Mesothelial cell of epicardium (in vitro differentiated cells): ENCODE measurements around the gene GALNT11. TPM values are rescaled to one million over a fixed set of nuclear protein-coding genes. Genes with fewer than 3 reads are reported as not detected.

Experiments
- DNase-seq, 2 experiments: peaks; one replicate each; pipeline ENCODE4 v3.0.0; 2021; ENCODE audit warnings: low spot score in 2 of 2; ENCODE audit not compliant: unreplicated experiment in 2 of 2
- H3K27ac Mint-ChIP-seq: 2 replicates; pipeline ENCODE4 v1.8.0; 2021; ENCODE audit warnings: mixed read lengths
- H3K27me3 Mint-ChIP-seq: 2 replicates; pipeline ENCODE4 v1.8.0; 2021; ENCODE audit warnings: low read depth, mixed read lengths
- H3K36me3 Mint-ChIP-seq: 2 replicates; pipeline ENCODE4 v1.8.0; 2021; ENCODE audit warnings: mixed read lengths
- H3K4me1 Mint-ChIP-seq: 2 replicates; pipeline ENCODE4 v1.8.0; 2021; ENCODE audit warnings: mixed read lengths
- H3K4me3 Mint-ChIP-seq: 2 replicates; pipeline ENCODE4 v1.8.0; 2021; ENCODE audit warnings: mild to moderate bottlenecking, moderate library complexity, mixed read lengths
- H3K9me3 Mint-ChIP-seq: 2 replicates; pipeline ENCODE4 v1.8.0; 2021; ENCODE audit warnings: mixed read lengths
- total RNA-seq: library from RNA; stranded (reverse); gene quantifications from 3 replicates; pipeline ENCODE4 v1.2.1, GENCODE V29; 2021
- TF ChIP-seq, protein P1 (sequence below): fragments of 200-600 bp; sonication (generic); IDR thresholded peaks from one replicate; pipeline ENCODE4 v1.5.0; 2021; ENCODE audit warnings: antibody characterized with exemption; ENCODE audit not compliant: unreplicated experiment

The GALNT11 gene
- total RNA-seq, 1 donor from 2014 or later = 37.9 TPM

DNA sequence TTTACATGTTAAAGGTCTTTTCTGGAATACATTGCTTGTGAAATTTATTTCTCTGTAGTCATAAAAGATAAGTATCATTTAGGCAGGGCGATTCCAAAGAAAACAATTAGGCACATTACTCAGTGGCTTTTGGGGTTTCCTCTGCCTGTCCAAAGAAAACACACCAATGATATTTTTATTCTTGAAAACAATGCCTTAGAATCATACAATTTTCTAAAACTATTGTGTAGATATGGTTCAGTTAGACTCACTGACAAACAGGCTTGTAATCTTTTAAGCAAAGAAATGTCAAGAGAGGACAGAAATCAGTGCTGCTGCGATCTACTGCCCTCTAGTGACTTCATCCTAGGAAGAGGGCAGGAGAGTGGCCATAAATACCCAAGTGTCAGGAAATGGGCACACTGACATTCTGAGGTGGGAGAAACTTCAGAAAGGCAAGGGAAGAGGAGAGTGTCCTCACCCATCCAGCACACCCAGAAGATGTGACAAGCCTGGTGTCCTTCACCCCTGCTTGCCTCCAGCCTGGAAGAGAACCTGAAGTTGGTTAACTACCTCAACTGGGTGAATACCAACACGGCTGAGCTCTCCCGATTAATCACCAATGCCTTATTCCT lies 120.5 kb downstream of the GALNT11 start:
- H3K9me3 Mint-ChIP-seq = no peaks in the 10 kb centered on the region
- peaks cover 54% of the 10 kb centered on the region for H3K36me3 Mint-ChIP-seq
- H3K4me3 Mint-ChIP-seq = no peak overlapping the region
- H3K27me3 Mint-ChIP-seq = no peaks in the 10 kb centered on the region
- H3K4me1 Mint-ChIP-seq = peaks cover 10% of the 10 kb centered on the region
- TF ChIP-seq, protein P1, sequence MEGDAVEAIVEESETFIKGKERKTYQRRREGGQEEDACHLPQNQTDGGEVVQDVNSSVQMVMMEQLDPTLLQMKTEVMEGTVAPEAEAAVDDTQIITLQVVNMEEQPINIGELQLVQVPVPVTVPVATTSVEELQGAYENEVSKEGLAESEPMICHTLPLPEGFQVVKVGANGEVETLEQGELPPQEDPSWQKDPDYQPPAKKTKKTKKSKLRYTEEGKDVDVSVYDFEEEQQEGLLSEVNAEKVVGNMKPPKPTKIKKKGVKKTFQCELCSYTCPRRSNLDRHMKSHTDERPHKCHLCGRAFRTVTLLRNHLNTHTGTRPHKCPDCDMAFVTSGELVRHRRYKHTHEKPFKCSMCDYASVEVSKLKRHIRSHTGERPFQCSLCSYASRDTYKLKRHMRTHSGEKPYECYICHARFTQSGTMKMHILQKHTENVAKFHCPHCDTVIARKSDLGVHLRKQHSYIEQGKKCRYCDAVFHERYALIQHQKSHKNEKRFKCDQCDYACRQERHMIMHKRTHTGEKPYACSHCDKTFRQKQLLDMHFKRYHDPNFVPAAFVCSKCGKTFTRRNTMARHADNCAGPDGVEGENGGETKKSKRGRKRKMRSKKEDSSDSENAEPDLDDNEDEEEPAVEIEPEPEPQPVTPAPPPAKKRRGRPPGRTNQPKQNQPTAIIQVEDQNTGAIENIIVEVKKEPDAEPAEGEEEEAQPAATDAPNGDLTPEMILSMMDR = no peak
- DNase-seq = no peak
- H3K27ac Mint-ChIP-seq = no peak overlapping the region

DNA sequence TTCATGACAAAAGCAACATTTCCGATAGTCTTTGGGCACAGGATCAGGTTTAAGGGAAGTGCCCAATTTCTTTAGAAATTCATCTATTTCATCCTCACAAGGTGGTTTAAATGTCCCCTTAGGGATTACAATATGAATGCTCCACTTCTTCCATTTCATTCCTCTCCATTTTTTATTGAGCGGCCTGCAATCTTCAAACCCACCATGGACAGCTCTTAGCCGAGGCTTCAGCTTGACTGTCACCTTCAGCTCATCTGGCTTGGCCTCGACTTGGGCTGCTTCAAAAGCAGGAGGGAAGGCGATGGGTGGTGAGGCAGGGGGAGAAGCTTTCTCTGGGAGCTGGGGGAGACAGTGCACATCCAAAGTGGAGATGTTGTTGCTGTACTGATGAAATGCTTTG lies 123.2 kb downstream of the GALNT11 start:
- peaks cover 61% of the 10 kb centered on the region for H3K36me3 Mint-ChIP-seq
- no peak for DNase-seq
- no peaks in the 10 kb centered on the region for H3K4me1 Mint-ChIP-seq
- H3K4me3 Mint-ChIP-seq = no peak overlapping the region
- H3K9me3 Mint-ChIP-seq = no peaks in the 10 kb centered on the region
- TF ChIP-seq, protein P1 = no peak
- H3K27ac Mint-ChIP-seq = no peak overlapping the region
- H3K27me3 Mint-ChIP-seq = no peaks in the 10 kb centered on the region

DNA sequence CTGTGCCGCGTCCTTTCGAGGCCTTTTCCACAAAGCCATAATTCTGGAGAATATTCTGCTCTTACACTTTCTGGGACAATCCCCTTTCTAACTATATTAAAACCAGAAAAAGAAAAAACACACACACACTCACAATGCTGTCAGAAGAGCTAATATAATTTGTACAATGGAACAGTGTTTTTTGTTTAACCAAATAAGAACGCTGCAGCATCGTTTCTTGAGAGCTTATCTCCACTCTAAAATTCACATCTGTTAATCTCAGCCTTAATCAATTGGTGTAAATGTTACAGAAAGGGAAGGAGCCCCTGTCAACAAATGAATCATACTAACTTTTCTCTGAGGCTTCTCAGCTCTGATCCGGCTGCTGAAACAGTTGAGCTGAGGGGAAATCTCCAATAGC lies 123.9 kb downstream of the GALNT11 start:
- H3K27me3 Mint-ChIP-seq = no peaks in the 10 kb centered on the region
- peaks cover 65% of the 10 kb centered on the region for H3K36me3 Mint-ChIP-seq
- TF ChIP-seq, protein P1 = no peak
- no peak overlapping the region for H3K4me3 Mint-ChIP-seq
- no peaks in the 10 kb centered on the region for H3K4me1 Mint-ChIP-seq
- no peak for DNase-seq
- H3K27ac Mint-ChIP-seq = peak overlapping the region; percentile 43
- H3K9me3 Mint-ChIP-seq = no peaks in the 10 kb centered on the region

DNA sequence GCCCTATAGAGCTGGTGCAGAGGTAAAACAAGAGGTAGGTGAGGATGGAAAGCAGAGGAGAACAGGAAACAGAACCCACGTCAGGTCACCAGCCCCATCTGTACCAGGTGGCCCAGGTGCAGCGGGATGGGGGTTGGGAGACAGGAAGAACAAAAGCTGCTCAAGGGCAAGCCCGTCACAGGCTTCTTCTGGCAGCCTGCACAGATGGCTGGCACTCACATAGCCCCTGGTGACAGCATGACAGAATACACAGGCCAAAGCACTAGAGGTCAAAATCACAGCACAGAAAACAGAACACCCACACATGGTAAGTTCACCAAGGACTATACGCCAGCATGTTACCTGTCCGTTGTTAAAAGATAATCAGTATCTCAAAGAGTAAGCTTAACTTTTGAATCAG lies 126.8 kb downstream of the GALNT11 start:
- TF ChIP-seq, protein P1 = no peak
- Mint-ChIP-seq H3K4me1 (no peaks in the 10 kb centered on the region), H3K9me3 (no peaks in the 10 kb centered on the region), H3K4me3 (no peak overlapping the region), H3K36me3 (peaks cover 69% of the 10 kb centered on the region), H3K27ac (no peak overlapping the region), H3K27me3 (no peaks in the 10 kb centered on the region)
- DNase-seq = no peak

DNA sequence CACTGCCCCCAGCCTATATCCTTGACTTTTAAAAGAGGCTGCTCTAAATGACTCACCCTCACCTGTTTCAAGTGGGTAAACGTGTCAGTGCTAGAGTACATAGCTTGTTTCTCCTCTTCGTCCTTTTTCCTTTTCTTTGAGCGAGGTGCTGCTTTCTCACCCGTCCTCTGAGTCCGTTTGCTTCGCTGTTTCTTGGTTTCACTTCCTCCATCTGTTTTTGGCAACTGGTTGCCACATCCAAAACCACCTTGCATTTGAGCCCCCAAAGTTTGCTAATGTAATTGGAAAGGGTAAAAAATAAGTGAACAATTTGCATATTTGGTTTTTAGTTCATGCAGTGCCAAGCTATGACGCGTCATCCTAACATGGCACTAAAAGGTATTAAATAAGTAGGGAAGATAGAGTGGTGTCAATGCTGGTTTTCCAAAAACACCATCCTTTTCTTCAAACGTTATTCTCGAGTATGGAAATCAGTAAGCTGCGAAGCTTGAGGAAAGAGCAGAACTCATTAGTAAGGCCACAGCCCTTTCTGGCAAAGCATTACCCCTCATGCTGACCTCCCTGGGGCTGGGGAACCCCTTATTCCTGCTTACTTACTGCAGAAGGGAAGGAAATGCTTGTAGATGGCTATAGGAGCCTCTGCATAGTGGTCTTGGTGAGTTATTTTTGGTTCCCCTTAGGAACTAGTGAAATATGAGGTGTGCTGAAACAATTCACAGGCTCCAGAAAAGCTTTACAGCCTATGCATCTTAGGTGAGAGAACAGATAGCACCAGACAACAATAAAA lies 133.5 kb downstream of the GALNT11 start:
- Mint-ChIP-seq H3K9me3 (no peaks in the 10 kb centered on the region), H3K27me3 (no peaks in the 10 kb centered on the region), H3K36me3 (peaks cover 65% of the 10 kb centered on the region), H3K4me3 (no peak overlapping the region), H3K27ac (no peak overlapping the region), H3K4me1 (no peaks in the 10 kb centered on the region)
- no peak for DNase-seq
- TF ChIP-seq, protein P1 = no peak
